Mucosa of gallbladder (tissue), 1 donor: ENCODE measurements around the gene LPAR6. TPM values are rescaled to one million over a fixed set of nuclear protein-coding genes. Genes with fewer than 3 reads are reported as not detected.
"Not testable (repeated sequence)": the region's sequence is repeated elsewhere in the genome, so short reads cannot be mapped to it uniquely, and the experiment has no call there.

ENCODE experiments used
- DNase-seq: peaks from one replicate; pipeline ENCODE4 v3.0.0-alpha.2; 2020; ENCODE audit warnings: low spot score
- total RNA-seq: library from RNA; stranded (reverse); gene quantifications from one replicate; pipeline ENCODE4 v1.2.1, GENCODE V29; 2021
- donor health status: DM: no; HTN: no; CAD: no.

Gene LPAR6
- total RNA-seq = 34.9 TPM

GRCh38 chr13:48412881-48413351, at the start of gene LPAR6:
TSS of gene LPAR6 (minus strand) at chr13:48413113. CDS start at chr13:48412423, 690 bp downstream.
- DNase-seq = peak; percentile 34

- no peak for DNase-seq
These were observed 44.8 kb upstream of the LPAR6 start for GRCh38 chr13:48457578-48458242.

- no peak for DNase-seq
These were observed 43.6 kb upstream of the LPAR6 start for GRCh38 chr13:48456546-48456945.

GRCh38 chr13:48451196-48451595, 38.3 kb upstream of the LPAR6 start:
- not testable (repeated sequence) for DNase-seq

GRCh38 chr13:48449656-48450055, 36.7 kb upstream of the LPAR6 start:
- DNase-seq = no peak

GRCh38 chr13:48448959-48449614, 36.2 kb upstream of the LPAR6 start:
- no peak for DNase-seq

GRCh38 chr13:48448285-48448958, 35.5 kb upstream of the LPAR6 start:
- DNase-seq = no peak

- no peak for DNase-seq
These were observed 33.6 kb upstream of the LPAR6 start for GRCh38 chr13:48446464-48446863.

GRCh38 chr13:48443442-48444208, 30.7 kb upstream of the LPAR6 start:
- DNase-seq = no peak

GRCh38 chr13:48437371-48437770, 24.5 kb upstream of the LPAR6 start:
- DNase-seq = peak; percentile 43

- DNase-seq = no peak
These were observed 23.9 kb upstream of the LPAR6 start for GRCh38 chr13:48436661-48437288.

- DNase-seq = no peak
These were observed 21.3 kb upstream of the LPAR6 start for GRCh38 chr13:48434200-48434599.

GRCh38 chr13:48431987-48432615, 19.2 kb upstream of the LPAR6 start:
- DNase-seq = no peak

GRCh38 chr13:48431431-48431830, 18.5 kb upstream of the LPAR6 start:
- DNase-seq = no peak

- DNase-seq = no peak
These were observed 17.0 kb upstream of the LPAR6 start for GRCh38 chr13:48429886-48430285.

GRCh38 chr13:48429036-48429435, 16.1 kb upstream of the LPAR6 start:
- no peak for DNase-seq

- DNase-seq = not testable (repeated sequence)
These were observed 13.9 kb upstream of the LPAR6 start for GRCh38 chr13:48426755-48427298.

- no peak for DNase-seq
These were observed 13.1 kb upstream of the LPAR6 start for GRCh38 chr13:48426052-48426451.

GRCh38 chr13:48424212-48424611, 11.3 kb upstream of the LPAR6 start:
- DNase-seq = no peak

- not testable (repeated sequence) for DNase-seq
These were observed 9.1 kb upstream of the LPAR6 start for GRCh38 chr13:48422003-48422402.

GRCh38 chr13:48415516-48415915, 2.6 kb upstream of the LPAR6 start:
- no peak for DNase-seq
